GM19468 (cell line): ENCODE measurements around the gene EPGN.
A peak's percentile ranks its signal among the peaks of the same experiment; 100 is the strongest.

Source experiments
- ATAC-seq: cut with Tn5 transposase; IDR thresholded peaks from one replicate; pipeline ENCODE4 v1.9.1; 2021; ENCODE audit warnings: mild to moderate bottlenecking, moderate library complexity, moderate number of reproducible peaks; ENCODE audit not compliant: unreplicated experiment; ENCODE audit errors: extremely low read depth

Gene EPGN

GRCh38 chr4:74307170-74307569 lies 1.1 kb upstream of the EPGN start:
- ATAC-seq: no peak

GRCh38 chr4:74309223-74309622 lies 953 bp downstream of the EPGN start:
- ATAC-seq: no peak

- ATAC-seq: no peak
These were observed 3.5 kb downstream of the EPGN start for GRCh38 chr4:74311696-74312313.

- ATAC-seq: no peak
These were observed 6.1 kb downstream of the EPGN start for GRCh38 chr4:74314329-74314728.

- ATAC-seq: no peak
These were observed 6.7 kb downstream of the EPGN start for GRCh38 chr4:74314944-74315343.

- no peak for ATAC-seq
These were observed 7.1 kb downstream of the EPGN start for GRCh38 chr4:74315376-74315775.

- ATAC-seq: no peak
These were observed 8.1 kb downstream of the EPGN start for GRCh38 chr4:74316397-74316796.

- ATAC-seq: no peak
These were observed 9.5 kb downstream of the EPGN start for GRCh38 chr4:74317616-74318246.

- ATAC-seq: no peak
These were observed 10.0 kb downstream of the EPGN start for GRCh38 chr4:74318276-74318675.

- no peak for ATAC-seq
These were observed 11.2 kb downstream of the EPGN start for GRCh38 chr4:74319470-74319869.

- ATAC-seq: peak; percentile 19
These were observed 12.4 kb downstream of the EPGN start for GRCh38 chr4:74320559-74321118.

- ATAC-seq: no peak
These were observed 14.0 kb downstream of the EPGN start for GRCh38 chr4:74322301-74322700.

- no peak for ATAC-seq
These were observed 15.4 kb downstream of the EPGN start for GRCh38 chr4:74323663-74324062.

GRCh38 chr4:74324262-74324661 lies 16.0 kb downstream of the EPGN start:
- ATAC-seq: no peak

- no peak for ATAC-seq
These were observed 17.6 kb downstream of the EPGN start for GRCh38 chr4:74325886-74326285.

- no peak for ATAC-seq
These were observed 19.5 kb downstream of the EPGN start for GRCh38 chr4:74327762-74328161.

- ATAC-seq: no peak
These were observed 20.2 kb downstream of the EPGN start for GRCh38 chr4:74328501-74328900.

- no peak for ATAC-seq
These were observed 21.0 kb downstream of the EPGN start for GRCh38 chr4:74329307-74329706.

GRCh38 chr4:74330295-74330750 lies 22.1 kb downstream of the EPGN start:
- ATAC-seq: no peak

- no peak for ATAC-seq
These were observed 23.0 kb downstream of the EPGN start for GRCh38 chr4:74331252-74331651.

GRCh38 chr4:74331944-74332343 lies 23.7 kb downstream of the EPGN start:
- no peak for ATAC-seq

- ATAC-seq: no peak
These were observed 26.4 kb downstream of the EPGN start for GRCh38 chr4:74334636-74335035.
